ENCODE data around the gene UQCRQ. TPM values are rescaled to one million over a fixed set of nuclear protein-coding genes. Genes with fewer than 3 reads are reported as not detected.

Gene UQCRQ
- total and polyA plus RNA-seq, 9 of the 15 experiments (the other 6 are each of a cell fraction or from before 2014, with no cell fraction given), result 235 to 2,421 (median 883) TPM

DNA sequence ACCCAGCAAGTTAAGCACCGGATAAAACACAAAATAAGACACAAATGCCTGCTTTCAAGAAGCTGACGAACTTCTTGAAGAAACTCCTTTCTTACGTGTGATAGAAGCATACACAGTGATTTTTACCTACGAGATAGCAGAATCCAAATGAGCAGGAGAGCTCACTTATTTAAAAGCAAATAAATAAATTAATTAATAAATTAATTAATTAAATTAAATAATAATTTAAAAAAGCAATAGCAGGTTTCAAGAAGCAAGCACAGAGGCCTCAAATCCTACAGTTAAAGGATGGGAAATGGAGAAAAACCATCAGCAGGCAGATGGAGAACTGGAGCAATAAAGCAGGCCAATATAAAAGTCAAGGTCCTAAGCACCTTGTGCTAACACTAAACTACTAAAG, 24.4 kb downstream of the UQCRQ start:
- TF ChIP-seq ZNF668 (CRISPR knock-in tag; IDR thresholded peaks at IDR 0.05), result no peak
- no peak for TF ChIP-seq MYBL2 (IDR thresholded peaks at IDR 0.05; ENCODE audit: low read depth)
- TF ChIP-seq MYBL2 (CRISPR knock-in tag; IDR thresholded peaks at IDR 0.05; ENCODE audit: borderline replicate concordance), result no peak
- TF ChIP-seq SOX6 (IDR thresholded peaks at IDR 0.05), result no peak
- no peak for TF ChIP-seq MGA (IDR thresholded peaks at IDR 0.05)
- no peak for TF ChIP-seq EP400 (IDR thresholded peaks at IDR 0.05)
- no peak for TF ChIP-seq ZNF41 (CRISPR knock-in tag; conservative IDR thresholded peaks at IDR 0.05)
- no peak for TF ChIP-seq KLF16 (IDR thresholded peaks at IDR 0.05)
- TF ChIP-seq ZNF263 (CRISPR knock-in tag; IDR thresholded peaks at IDR 0.05; ENCODE audit: borderline replicate concordance), result no peak
- H3K36me3 ChIP-seq (ENCODE audit: control insufficient read depth, insufficient read depth, low read length), result peaks cover 88% of the 10 kb centered on the region
- no peak for DNase-seq (ENCODE audit: extremely low read depth in 1 of 4, low spot score in 3 of 4)
- BruUV-seq (replicated peaks), result no TSS peak
- no peaks in the 10 kb centered on the region for H3K79me2 ChIP-seq (ENCODE audit: control insufficient read depth, insufficient read depth, low read length)
- ChIA-PET POLR2A (interaction anchor here (1.1 kb wide), 2 partner anchors 135 to 161 kb away, joined by 3 read pairs; partner anchors contain the start of gene HSPA4), CTCF (ENCODE audit: low intra/inter-chr PET ratio) (no interaction called here)
- H3K4me2 ChIP-seq (ENCODE audit: insufficient read depth, low read length), result no peak overlapping the region
- intact Hi-C loops (cut with micrococcal nuclease), result no loop called here
- H3K27ac ChIP-seq (ENCODE audit: extremely low read depth, low read depth, low read length), result no peak overlapping the region
- 90% methylated on average over 4 of the region's 4 CpGs for WGBS (ENCODE audit: insufficient coverage, low coverage, missing lambda C conversion rate)
- H3K9ac ChIP-seq (ENCODE audit: insufficient read depth in 1 of 2, low read depth in 2 of 2, low read length in 2 of 2), result no peak overlapping the region
- ATAC-seq, result no peak
- in situ Hi-C loops (cut with MboI), result no loop called here
- no peak for FAIRE-seq
- H4K20me1 ChIP-seq (replicated peaks; ENCODE audit: control insufficient read depth, insufficient read depth, low read length), result no peaks in the 10 kb centered on the region
- H3K27me3 ChIP-seq (ENCODE audit: control insufficient read depth in 2 of 2, insufficient read depth in 2 of 2, low read length in 2 of 2), result no peaks in the 10 kb centered on the region
- no peaks in the 10 kb centered on the region for H3K4me1 ChIP-seq (replicated peaks in 1 of 2; ENCODE audit: control insufficient read depth in 2 of 2, insufficient read depth in 2 of 2, low read length in 2 of 2)
- no peaks in the 10 kb centered on the region for H3K9me3 ChIP-seq (replicated peaks; ENCODE audit: control insufficient read depth, insufficient read depth, low read depth, low read length)
- H2AFZ ChIP-seq (ENCODE audit: low read depth, low read length), result no peak overlapping the region
- no peak overlapping the region for H3K4me3 ChIP-seq
- H3K9me1 ChIP-seq (ENCODE audit: control insufficient read depth, insufficient read depth, low read length), result no peaks in the 10 kb centered on the region
